Right ventricle myocardium superior (tissue), 1 donor: ENCODE results near the gene CNOT3. TPM values are rescaled to one million over a fixed set of nuclear protein-coding genes. Genes with fewer than 3 reads are reported as not detected.
A peak's percentile ranks its signal among the peaks of the same experiment; 100 is the strongest.

Experiments
- ATAC-seq: fragments of 200-7000 bp; cut with Tn5 transposase; one replicate; pipeline ENCODE4 v1.9.1; 2020; ENCODE audit warnings: mild to moderate bottlenecking; ENCODE audit not compliant: poor library complexity
- DNase-seq: peaks from one replicate; pipeline ENCODE4 v3.0.0-alpha.2; 2020
- intact Hi-C: fragments of 100-400 bp; cut with DNase I; formaldehyde crosslinking; loops from one replicate; pipeline ENCODE4 v1.11.2; 2022
- total RNA-seq: library from RNA; stranded (reverse); fragmentation: NEBNext Ultra II Directional; extraction: Animal tissue kit (Norgen Biotek cat#: 25700); gene quantifications from one replicate; pipeline ENCODE4 v1.2.1, GENCODE V29; 2021
- donor health status: DM: no; HTN: yes; CAD: no; lungs with severe emphysema.

CNOT3 gene
- total RNA-seq, 1 donor from 2014 or later = 17.6 TPM

DNA sequence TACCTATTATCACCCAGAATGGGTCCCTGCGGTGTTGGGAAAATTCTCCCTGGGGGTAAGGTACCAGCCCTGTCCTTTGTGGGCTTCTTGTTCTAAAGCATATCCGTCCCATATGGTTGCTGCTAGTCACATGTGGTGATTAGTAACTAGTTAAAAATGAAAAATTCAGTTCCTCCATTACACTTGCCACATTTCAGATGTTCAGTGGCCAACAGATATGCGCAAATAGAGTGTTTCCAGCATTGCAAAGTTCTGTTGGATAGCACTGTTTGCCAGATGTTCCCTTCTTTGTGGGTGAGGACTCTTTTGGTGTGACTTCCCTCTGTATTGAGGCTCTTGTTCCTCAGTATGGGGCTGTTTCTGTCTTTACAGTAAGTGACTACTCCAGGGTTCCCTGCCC, 3.8 kb downstream of the CNOT3 start:
- no peak for DNase-seq
- intact Hi-C loops = no loop called here
- ATAC-seq = no peak

DNA sequence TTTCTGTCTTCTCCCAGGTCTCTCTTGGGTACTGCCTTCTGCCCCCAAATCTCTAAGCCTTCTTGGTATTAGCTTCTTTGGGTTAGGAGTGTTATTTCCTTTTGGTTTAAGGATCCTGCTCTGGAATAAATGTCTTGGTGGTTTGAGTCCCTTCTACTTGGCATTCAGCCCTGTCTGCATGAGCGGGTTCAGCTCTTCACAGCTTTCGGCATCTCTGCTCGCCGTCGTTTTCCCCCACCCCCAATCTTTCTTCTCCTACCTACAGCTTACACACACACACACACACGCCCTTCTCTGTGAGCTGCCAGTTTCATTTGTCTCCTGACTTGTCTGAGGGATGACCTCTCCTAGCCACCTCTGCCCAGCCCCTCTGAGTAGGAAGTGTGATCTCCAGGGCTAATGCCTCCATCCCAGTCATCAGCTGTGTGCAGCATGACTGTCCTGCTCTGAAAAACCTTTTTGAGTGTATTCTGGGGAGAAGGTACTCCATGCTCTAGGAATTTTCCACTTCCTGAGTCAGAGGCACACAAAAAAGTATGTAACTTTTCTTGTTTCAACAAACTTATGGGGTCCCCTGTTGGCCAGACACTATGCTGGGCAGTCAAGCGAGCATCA, 4.7 kb downstream of the CNOT3 start:
- no peak for ATAC-seq
- DNase-seq = no peak
- intact Hi-C loops = no loop called here

DNA sequence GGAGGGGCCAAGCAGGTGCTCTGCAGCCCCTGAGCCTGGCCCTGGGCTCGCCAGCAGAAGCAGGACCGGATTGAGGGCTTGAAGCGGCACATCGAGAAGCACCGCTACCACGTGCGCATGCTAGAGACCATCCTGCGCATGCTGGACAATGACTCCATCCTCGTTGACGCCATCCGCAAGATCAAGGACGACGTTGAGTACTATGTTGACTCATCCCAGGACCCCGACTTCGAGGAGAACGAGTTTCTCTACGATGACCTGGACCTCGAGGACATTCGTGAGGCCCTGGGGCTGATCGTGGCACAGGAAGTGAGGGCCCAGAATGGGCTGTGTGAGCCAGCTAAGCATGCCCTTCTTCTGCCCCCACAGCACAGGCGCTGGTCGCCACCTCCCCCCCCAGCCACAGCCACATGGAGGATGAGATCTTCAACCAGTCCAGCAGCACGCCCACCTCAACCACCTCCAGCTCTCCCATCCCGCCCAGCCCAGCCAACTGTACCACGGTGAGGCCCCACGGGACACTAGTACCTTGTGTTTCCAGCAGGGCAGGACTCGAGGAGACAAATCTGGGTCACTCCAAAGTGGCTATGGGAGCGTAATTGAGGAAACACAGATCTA, 8.1 kb downstream of the CNOT3 start:
- DNase-seq = no peak

DNA sequence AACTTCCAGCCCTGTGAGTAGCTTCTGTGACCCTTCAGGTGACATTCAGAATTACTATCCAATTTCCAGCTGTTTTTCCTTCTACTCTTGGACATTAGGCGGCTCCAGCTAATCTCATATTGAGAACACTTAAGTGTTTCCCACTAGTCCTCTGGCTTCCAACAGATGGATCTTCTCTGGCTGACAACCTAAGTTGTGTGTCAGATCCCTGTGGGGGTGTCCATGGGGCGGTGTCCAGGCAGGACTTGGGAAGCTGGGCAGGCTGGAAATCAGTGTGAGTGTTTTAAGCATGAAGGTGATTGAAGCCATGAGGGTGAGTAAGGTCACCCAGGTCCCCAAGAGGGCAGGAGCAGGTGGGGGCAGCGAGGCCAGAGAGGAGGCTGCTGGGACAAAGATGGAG, 10.1 kb downstream of the CNOT3 start:
- ATAC-seq (peak; percentile 73), DNase-seq (peak; percentile 80)
- intact Hi-C loops = no loop called here

More for the DNA sequence above, 8.1 kb downstream of the CNOT3 start:
- ATAC-seq = no peak
- intact Hi-C loops = no loop called here

DNA sequence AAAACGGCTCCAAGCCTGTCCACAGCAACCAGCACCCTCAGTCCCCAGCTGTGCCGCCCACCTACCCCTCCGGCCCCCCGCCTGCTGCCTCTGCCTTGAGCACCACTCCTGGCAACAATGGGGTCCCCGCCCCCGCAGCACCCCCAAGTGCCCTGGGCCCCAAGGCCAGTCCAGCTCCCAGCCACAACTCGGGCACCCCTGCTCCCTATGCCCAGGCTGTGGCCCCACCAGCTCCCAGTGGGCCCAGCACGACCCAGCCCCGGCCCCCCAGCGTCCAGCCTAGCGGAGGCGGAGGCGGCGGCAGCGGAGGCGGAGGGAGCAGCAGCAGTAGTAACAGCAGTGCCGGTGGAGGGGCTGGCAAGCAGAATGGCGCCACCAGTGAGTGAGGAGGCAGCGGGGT, 10.6 kb downstream of the CNOT3 start:
- intact Hi-C loops = no loop called here
- DNase-seq (no peak), ATAC-seq (no peak)

DNA sequence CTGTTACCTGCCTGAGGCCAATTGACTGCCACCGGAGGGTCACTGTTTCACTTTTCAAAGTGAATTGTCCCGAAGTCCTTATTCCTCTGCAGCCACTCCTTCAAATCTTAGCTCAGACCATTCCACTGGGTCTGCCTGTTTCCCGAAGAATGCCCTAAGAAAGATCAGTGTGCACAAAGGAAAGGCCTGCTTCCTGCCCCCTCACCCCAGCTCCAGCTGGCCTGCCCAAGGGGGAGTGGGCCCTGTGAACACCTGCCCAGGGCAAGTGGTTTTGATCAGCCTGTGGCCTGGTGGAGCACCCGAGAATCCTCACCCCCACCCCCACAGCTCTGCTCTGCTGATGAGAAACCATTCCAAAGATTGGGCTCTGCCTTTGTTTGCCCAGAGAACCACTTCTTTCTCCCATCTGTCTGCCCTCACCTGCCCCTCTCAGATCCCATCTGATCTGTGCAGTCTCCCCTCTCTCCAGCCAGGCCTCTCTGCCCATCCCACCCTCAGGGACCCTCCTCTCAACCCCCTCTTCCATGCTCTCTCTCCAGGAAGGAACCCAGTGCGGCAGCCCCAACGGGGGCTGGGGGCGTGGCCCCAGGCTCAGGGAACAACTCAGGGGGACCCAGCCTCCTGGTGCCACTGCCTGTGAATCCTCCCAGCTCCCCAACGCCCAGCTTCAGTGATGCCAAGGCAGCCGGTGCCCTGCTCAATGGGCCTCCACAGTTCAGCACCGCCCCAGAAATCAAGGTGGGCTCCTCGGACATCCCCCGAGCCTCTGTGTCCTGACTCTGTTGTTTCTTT, 11.7 kb downstream of the CNOT3 start:
- no peak for DNase-seq
- ATAC-seq = no peak
- intact Hi-C loops = no loop called here

DNA sequence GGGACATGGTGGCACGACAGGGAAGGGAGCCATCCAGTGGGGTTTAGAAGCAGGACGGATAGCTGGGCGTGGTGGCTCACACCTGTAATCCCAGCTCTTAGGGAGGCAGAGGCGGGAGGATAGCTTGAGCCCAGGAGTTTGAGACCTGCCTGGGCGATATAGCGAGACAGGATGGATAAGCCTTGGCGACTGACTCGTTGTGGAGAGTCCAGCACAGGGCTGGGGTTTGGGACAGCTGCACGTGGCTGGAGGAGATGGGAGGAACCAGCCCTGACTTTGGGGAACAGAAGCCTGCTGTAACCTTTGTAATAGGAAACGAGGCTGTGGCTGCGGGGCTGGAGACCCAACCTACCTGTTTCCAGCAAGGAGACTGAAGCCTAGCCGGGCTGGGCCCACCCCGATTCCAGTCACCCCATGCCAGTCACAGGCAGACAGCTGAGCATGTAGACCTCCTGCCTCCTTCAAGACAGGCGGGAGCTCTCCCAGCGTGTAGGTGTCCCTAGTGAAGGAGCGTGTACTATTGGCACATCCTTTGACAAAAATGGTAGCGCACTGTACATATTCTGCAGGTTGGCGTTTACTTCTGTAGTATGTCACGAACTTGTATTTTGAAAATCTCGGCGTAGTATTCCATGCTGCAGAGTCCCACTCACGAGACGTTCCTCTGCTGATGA, 13.9 kb downstream of the CNOT3 start:
- intact Hi-C loops = no loop called here
- ATAC-seq (no peak), DNase-seq (no peak)

DNA sequence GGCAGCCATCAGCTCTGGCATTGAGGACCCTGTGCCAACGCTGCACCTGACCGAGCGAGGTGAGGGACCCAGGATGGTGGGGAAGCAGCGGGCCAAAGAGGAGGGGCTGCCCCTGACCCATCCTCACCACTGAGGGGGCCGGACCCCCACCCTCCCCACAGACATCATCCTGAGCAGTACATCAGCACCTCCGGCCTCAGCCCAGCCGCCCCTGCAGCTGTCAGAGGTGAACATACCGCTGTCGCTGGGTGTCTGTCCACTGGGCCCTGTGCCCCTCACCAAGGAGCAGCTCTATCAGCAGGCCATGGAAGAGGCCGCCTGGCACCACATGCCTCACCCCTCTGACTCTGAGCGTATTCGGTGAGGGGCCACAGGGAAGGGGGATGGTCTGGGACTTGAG, 14.7 kb downstream of the CNOT3 start:
- ATAC-seq (no peak), DNase-seq (no peak)
- intact Hi-C loops = no loop called here

DNA sequence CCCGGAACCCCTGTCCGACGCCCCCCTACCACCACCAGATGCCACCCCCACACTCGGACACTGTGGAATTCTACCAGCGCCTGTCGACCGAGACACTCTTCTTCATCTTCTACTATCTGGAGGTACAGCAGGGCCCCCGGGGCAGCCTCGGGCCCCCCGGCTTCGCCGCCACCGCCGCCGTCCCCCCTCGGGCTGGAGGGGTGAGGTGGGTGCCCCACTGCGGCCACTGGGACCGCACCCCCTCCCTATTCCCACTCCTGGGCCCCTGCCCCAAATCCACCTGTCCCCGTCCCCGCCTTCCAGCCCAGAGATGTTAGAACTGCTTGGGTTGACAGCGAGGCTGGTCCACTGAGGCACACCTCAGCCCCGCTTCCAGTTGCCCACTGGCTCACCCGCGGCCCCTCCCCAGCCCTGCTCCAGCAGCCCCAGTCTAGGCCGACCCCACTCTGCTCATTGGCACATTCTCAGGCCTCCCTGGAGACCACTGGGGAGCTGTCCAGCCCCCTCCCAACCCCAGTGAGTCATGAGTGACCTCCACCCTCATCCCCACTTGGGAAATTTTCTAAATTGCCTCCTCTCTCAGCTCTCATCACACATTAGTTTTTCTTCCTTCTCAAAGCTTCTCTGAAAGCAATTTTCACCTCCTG, 15.4 kb downstream of the CNOT3 start:
- DNase-seq (no peak), ATAC-seq (peak; percentile 32)
- intact Hi-C loops = no loop called here

DNA sequence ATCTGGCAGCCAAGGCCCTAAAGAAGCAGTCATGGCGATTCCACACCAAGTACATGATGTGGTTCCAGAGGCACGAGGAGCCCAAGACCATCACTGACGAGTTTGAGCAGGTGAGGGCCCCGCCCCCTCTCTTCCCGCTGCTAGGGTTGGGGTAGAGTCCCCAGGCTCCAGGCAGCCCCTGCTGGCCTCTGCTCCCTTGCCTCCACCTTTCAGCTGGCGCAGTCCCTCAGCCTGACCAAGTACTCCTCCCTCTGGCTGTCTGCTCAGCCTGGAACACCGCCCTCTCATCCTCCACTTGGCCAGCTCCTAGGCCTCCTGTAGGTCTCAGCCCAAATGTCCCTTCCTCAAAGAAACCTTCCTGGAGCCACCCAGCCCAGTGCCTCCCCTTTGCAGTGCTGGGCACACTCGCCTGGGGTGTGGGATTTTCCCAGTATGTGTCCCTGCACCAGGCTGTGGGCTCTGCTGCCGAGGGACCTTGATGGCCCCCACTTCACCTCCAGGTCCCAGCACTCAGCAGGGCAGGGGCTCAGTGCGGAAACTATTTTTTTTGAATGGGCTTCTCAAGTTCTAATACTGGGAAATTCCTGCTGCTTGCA, 16.3 kb downstream of the CNOT3 start:
- DNase-seq (no peak), ATAC-seq (no peak)
- intact Hi-C loops = no loop called here

DNA sequence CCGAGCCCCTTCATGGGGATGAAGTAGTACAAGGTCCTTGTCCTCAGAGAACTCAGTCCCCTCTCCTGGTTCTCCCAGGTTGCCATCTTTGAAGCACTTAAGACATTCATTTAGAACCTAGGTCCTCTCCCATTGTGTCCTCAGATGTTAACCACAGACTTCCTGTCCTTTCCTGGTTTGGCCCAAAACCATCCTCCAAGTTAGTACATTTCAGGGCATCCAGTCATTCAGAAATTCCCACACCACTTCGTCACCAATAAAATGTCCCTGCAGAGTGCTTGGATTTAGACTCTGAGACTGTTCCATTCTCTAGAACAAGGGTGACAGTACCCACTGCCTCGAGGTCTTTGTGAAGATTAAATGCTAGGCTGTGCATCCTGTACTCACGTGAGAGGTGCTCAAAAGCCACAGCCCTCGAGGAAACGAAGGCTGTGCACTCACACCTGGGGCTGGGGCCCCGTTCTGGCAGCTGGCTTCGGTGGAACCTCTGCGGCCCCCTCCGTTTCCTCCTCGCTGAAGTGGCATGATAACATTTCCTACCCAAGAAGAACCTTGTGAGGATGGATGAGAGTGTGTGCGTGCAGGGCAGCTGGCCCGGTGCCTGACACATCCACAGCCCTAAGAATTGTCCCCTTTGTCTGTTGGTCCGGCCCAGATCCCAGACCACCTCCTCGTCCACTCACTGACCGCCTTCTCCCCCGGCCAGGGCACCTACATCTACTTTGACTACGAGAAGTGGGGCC, 17.2 kb downstream of the CNOT3 start:
- intact Hi-C loops = no loop called here
- ATAC-seq (no peak), DNase-seq (no peak)

DNA sequence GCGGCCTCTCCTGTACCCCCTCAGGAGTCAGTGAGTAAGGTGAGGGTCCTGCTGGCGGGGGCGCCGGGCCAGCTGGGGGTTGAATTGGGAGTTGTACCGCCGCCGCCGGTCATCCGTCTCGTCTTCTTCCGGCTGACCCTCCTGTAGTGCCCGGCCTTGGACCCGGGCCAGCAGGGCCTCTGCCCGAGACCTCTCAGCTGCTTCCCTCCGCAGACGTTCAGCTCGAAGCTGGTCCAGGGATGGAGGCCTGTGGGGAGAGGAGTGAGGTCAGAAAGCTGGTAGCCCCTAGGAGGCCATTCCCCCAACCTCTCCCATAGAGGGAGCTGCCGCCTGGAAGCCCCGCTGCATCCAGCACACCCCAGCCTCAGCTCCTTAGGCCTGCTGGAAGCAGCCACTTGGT, 18.1 kb downstream of the CNOT3 start:
- no peak for DNase-seq
- intact Hi-C loops = no loop called here
- no peak for ATAC-seq

DNA sequence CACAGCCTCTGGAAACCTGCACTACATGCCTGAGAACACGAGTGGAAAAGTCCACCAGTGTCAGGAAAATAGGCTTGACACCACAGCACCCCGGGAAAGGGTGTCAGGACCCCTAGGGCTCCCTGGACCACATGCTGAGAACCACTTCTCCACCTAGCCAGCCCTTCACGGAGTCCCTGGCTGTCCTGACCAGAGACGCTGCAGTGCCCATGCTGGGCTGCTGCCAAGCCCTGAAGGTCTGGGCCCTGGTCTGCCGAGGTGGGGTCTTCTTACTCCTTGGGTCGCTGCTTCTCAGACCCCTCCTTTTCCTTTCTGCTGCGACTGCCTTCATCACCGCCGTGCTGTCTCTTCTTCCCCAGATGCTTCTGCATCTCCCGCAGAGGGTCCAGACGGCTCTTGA, 18.9 kb downstream of the CNOT3 start:
- ATAC-seq (no peak), DNase-seq (no peak)
- intact Hi-C loops = no loop called here

DNA sequence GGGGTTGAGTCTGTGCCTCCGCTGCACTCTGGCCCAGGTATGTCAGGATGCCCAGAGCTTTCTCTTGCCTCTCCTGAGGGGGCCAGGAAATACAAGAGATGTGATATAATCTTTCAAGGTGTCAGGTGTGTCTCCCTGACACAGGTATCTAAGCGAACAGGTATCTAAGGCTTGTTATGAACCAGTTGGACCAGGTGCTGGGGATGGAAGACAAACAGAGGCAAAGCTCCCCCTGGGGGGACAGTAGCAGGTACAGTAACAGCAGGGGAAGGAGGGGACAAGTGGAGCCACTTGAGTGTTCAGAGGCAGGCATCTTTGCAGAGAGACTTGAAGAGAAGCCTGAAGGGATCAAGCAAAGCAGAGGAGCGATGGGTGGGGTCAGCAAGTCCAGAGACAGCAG, 19.4 kb downstream of the CNOT3 start:
- ATAC-seq = no peak
- intact Hi-C loops = no loop called here
- DNase-seq = no peak

DNA sequence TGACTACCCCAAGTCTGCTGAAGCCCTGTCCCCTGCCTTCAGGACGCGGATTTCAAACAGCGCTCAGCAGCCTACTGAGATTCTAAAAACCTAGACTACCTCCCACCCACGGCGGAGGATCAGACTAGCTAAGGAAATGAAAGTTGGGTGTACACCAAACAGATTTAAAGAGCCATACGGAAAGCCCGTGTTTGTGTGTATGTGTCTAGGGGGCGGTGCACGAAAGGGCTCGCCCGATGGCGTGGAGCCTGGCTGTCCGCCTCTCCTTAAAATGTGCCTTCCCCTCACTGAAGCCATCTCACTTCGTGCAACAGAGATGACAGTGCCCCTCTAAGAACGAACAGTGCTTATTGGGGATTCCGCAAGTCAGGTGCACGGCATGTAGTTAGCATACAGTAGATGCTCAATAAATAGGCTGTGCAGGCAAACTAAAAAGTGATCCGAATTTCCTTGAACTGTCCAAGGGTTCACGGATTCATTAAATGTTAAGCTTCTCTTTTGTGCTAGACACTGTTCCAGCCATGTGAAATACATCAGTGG, 21.3 kb downstream of the CNOT3 start:
- intact Hi-C loops = no loop called here
- no peak for DNase-seq
- no peak for ATAC-seq

DNA sequence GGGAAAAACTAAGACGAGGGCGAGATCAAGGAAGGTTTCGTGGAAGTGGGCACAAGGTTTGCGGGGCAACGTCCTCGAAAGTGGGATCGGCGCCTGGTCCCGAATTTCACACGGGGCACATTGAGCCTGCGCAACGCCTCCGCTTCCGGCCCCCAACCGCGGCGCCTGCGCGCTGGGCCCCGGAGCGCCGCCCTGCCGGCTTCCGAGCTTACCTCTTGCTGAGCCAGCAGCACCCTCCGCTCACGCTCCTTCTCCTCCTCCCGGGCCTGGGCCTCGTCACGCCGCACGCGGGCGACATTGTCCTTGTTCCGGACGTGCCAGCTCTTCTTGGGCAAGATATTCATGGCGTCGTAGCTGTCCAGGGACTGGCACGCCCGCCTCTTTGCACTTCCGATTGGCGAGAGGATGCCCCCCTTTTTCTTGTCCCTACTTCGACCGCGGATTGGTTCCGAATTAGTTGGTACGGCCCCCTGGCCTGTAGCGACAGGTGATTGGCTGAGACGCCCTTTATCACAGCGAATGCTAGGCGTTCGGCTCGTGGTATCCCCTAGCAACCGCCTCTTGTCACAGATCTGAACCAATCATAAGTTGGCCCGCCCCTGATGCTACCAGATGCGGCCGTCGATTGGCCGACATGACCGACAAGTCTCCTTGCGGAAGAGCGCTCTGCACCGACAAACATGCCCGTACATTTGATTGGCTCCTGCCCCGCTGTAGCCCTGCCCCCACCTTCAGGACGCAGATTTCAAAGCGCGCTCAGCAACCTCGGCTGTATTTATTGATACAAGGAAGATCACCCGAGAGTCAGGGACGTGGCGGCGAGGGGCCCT, 22.0 kb downstream of the CNOT3 start, which contains the start of gene LENG1:
Gene LENG1, minus strand, starts transcription at position 370 of the 830 bp plus-strand sequence. Its CDS starts 26 bp downstream, at position 344.
- DNase-seq = peak; percentile 100
- ATAC-seq = peak; percentile 93
- intact Hi-C loops = no loop called here
